Measurements from ENCODE around the gene C9orf40.

Gene C9orf40

DNA sequence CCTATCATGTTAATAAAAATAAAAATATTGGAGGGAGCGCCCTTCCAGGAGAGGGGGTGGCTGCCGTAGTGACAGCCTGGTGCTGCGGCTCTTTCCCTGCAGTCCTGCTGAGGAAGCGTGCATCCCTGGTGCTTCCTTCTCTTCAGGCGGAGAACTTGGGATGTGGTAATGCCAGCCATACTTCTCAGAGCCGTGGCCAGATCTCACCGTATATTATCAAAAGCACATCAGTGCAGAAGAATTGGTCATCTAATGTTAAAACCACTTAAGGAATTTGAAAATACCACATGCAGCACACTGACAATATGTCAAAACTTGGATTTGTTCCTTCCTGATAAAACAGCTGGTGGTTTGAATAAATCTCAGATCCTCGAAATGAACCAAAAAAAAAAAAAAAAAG lies 17.7 kb downstream of the C9orf40 start:
- peak; percentile 35 for DNase-seq

GRCh38 chr9:74921737-74922136 lies 31.0 kb downstream of the C9orf40 start:
- DNase-seq = no peak

GRCh38 chr9:74920944-74921626 lies 31.6 kb downstream of the C9orf40 start:
- no peak for DNase-seq

DNA sequence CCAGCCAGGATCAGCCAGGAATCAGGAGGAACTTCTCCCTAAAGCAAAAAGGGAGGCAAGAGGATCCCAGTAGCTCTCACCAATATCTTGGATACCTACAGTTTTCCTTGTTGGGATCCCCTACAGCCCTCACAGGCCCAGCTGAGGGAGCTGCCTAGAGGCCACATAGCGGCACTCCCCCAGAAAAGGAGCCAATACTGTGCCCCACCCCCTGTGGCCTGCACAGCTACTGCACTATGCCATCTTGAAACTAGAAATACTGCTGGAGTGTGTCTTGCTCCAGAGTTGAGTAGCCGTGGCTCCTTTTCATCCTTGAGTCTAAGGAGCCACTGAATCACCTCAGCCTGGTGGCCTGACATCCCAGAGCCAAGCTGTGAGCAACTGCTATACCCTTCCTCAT lies 42.7 kb downstream of the C9orf40 start:
- DNase-seq = no peak

- DNase-seq = no peak
Measured at GRCh38 chr9:74908665-74909064, 44.0 kb downstream of the C9orf40 start.

DNA sequence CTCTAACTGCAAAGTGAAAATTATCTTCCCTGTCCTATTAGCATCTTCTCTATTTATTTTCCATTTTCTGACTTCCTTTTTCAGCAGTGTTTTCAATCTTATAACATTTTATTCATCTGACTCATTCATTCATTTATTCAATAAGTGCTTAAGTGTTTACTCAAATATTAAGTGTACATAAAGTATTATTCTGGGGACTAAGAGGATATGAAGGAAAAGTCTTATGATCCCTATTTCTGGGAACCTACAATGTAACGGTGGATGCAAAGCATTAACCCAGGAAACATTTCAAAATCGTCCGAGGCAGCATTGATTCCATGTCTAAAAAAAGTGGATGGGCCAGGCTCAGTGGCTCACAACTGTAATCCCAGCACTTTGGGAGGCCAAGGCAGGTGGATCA lies 45.6 kb downstream of the C9orf40 start:
- no peak for DNase-seq

DNA sequence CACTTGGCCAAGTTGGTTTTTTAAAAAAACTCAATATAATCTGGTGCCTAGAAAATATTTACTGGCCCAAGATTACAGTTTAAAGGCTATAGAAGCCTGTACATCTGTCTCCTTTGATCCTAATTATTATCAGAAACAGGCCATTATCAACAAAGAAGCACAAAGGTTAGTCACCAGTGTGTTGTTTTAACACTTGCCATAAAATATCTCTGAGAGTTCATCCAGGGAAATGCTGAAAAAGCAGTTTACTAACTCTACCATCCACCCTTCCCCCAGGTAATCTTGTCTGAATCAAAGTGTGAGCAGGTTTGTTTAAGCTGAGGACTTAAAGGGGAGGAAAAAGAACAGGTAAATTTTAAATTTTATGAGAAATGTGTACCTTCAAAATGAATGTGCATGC lies 51.7 kb downstream of the C9orf40 start:
- DNase-seq = no peak
